HepG2 (cell line): ENCODE results near the gene PALM.

ENCODE experiments used
- EP300 ChIP-seq, 3 experiments: sonication (generic) in 1 of 3; formaldehyde crosslinking in 1 of 3; IDR thresholded peaks; 2 replicates each; pipeline versions ENCODE4 v1.5.1 to v1.6.1; 2011 to 2020; ENCODE audit warnings: low read depth in 2 of 3, low read length in 2 of 3, borderline replicate concordance in 1 of 3, improper control_type of control experiment in 1 of 3, mild to moderate bottlenecking in 1 of 3, missing genetic modification reagents in 1 of 3, moderate library complexity in 1 of 3
- ESRRA ChIP-seq: sonication (generic); formaldehyde crosslinking; IDR thresholded peaks from 2 replicates; pipeline ENCODE4 v1.5.1; 2020; ENCODE audit warnings: mild to moderate bottlenecking, low read depth, missing genetic modification reagents
- GMEB2 ChIP-seq: IDR thresholded peaks from 2 replicates; pipeline ENCODE4 v1.6.1; 2016; ENCODE audit warnings: missing biosample characterization, missing genetic modification reagents, low read depth
- MEIS2 ChIP-seq: sonication (generic); formaldehyde crosslinking; IDR thresholded peaks from 2 replicates; pipeline ENCODE4 v1.9.0; 2021; ENCODE audit warnings: mild to moderate bottlenecking, missing genetic modification reagents
- POLR2A ChIP-seq, 2 experiments: IDR thresholded peaks; 2 replicates each; pipeline ENCODE4 v1.6.1; 2011; ENCODE audit warnings: low read depth in 2 of 2, low read length in 2 of 2, mild to moderate bottlenecking in 1 of 2, moderate library complexity in 1 of 2; ENCODE audit not compliant: insufficient read depth in 1 of 2
- RBM22 ChIP-seq: fragments of 200-400 bp; formaldehyde crosslinking; optimal IDR thresholded peaks from 2 replicates; pipeline ENCODE3; 2017; ENCODE audit warnings: mild to moderate bottlenecking, low read length, moderate library complexity
- ZNF510 ChIP-seq: sonication (generic); formaldehyde crosslinking; IDR thresholded peaks from 2 replicates; pipeline ENCODE4 v1.4.0; 2020; ENCODE audit warnings: low read depth, mild to moderate bottlenecking, missing genetic modification reagents
- ZNF850 ChIP-seq: sonication (generic); formaldehyde crosslinking; conservative IDR thresholded peaks from 2 replicates; pipeline ENCODE4 v1.9.0; 2021; ENCODE audit warnings: mild to moderate bottlenecking, missing genetic modification reagents
- ZSCAN29 ChIP-seq: sonication (generic); formaldehyde crosslinking; conservative IDR thresholded peaks from 2 replicates; pipeline ENCODE4 v1.4.0; 2020; ENCODE audit warnings: mild to moderate bottlenecking, missing genetic modification reagents

GRCh38 chr19:755063-755462 is 46.3 kb downstream of the PALM start:
- TF ChIP-seq ZNF850 (CRISPR knock-in tag): no peak
- no peak for TF ChIP-seq ZNF510 (CRISPR knock-in tag)
- TF ChIP-seq GMEB2: no peak
- no peak for TF ChIP-seq ESRRA (CRISPR knock-in tag)
- TF ChIP-seq ZSCAN29 (CRISPR knock-in tag): no peak
- no peak for TF ChIP-seq MEIS2 (CRISPR knock-in tag)
- TF ChIP-seq RBM22: no peak
- no peak for TF ChIP-seq POLR2A (IDR thresholded peaks at IDR 0.05; ENCODE audit: insufficient read depth in 1 of 2, low read depth in 2 of 2, low read length in 2 of 2)
- no peak for TF ChIP-seq EP300 (IDR thresholded peaks at IDR 0.05; ENCODE audit: low read depth in 2 of 2, low read length in 2 of 2)
- no peak for TF ChIP-seq EP300 (CRISPR knock-in tag; IDR thresholded peaks at IDR 0.05; ENCODE audit: borderline replicate concordance)
